ENCODE results near the gene NIPAL3.
"Not testable (repeated sequence)": the region's sequence is repeated elsewhere in the genome, so short reads cannot be mapped to it uniquely, and the experiment has no call there.

The NIPAL3 gene

GRCh38 chr1:24424990-24425389 is 9.4 kb downstream of the NIPAL3 start:
- no peak for DNase-seq (ENCODE audit: low spot score)

DNA sequence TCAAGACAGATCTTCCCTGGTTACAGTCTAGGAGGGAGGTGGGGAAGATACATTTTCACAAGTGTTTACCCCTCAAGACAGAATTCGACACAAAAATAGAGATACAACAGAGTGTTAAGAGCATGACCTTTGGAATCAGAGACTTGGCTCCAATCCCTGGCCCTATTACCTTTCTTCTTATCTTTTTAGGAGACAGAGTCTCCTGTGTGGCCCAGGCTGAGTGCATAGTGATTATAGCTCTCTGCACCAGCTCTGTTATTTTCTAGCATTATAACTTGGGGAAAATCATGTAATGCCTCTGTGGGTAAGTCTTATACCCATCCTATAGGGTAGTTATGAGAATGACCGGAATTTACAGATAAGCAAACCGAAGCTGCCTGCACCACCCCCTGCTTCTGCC is 9.8 kb downstream of the NIPAL3 start:
- DNase-seq (ENCODE audit: low spot score), result no peak

DNA sequence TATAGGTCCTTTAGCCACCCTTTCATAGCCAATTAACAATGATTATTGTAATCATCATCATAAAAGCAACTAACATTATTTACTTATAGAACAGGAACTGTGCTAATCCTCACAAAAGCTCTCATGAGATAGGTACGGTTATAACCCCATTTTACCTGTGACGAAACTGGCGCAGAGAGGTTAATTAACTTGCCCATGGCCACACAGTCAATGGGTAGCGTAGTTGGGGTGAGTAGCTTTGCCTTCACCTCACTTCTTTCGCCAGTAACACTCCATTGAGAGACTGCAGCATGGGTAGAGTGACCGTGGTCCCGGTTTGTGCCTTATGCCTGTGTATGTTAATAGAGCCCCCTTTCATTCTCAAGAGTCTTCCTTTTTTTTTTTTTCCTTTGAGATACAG is 10.3 kb downstream of the NIPAL3 start:
- DNase-seq (ENCODE audit: low spot score), result no peak

GRCh38 chr1:24426744-24427544 is 11.3 kb downstream of the NIPAL3 start:
- DNase-seq (ENCODE audit: low spot score), result no peak

DNA sequence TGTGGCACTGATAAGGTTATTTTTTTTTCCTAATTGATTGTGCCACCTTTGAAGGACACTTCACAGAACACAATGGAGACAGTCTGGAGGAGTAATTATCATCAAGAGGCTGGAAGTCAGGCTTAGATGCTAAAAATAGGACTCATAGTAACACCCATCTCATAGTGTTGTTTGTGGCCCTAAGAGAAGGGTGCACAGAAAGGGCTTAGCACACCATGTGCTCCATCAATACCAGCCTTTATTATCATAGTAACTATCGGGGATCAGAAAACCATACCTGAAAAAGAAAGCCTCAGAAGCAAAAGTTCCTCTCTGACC is 11.9 kb downstream of the NIPAL3 start:
- DNase-seq (ENCODE audit: low spot score), result no peak

DNA sequence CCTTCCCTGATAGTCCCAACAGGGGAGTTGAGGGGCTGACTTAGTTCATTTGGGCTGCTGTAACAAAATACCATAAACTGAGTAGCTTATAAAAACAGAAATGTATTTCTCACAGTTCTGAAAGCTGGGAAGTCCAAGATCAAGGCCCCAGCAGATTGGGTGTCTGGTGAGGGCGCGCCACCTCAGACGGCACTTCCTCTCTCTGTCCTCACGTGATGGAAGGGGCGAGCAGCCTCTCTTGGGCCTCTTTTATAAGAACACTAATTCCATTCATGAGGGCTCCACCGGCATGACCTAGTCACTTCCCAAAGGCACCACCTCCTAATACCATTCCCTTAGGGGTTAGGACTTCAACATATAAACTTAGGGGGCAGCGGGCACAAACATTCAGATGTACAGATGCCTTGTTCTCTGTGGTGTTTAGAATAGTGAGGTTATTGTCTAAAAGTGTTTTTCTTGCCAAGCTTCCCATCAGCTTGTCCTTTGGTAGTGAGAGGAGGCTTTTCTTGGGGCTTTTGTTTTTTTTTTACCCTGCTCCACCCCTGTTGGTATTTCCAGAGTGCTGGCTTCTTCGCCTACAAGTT is 20.3 kb downstream of the NIPAL3 start:
- DNase-seq (ENCODE audit: low spot score), result peak; percentile 91

DNA sequence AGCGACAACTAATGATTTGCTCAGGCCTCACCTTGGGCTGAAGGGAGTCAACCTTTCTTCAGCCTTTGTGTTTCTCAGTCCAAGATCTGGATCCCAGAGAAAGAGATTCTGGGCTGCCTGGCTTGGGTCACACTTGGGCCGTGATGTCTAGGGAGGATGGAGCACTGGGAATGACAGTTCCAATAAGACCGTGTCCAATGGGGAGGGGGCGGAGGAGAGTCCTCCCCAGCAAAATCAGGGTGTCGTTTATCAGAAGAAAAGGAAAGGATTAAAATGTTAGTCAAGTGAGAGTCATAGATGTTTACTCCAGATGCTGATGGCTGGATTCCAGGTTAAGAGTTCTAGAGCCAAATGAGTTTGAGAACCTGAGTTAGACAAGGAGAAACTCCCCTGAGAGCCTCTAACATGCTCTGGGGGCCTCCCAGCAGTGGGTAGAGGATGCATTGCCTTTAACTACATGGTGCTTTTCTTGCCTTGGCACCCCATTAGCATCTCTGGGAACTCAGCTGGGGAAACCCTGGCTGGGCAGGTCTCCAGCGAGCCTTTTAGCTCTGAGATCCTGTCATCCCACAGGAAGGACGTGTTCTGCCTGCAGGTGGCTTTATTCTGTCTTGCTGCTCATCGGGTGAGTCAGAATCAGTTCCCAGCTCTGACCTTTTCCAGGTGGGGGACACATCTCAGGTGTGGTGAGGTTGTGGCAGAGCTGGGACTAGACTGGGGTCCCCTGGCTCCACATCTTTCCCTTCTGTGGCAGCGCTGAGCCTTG is 22.2 kb downstream of the NIPAL3 start:
- peak; percentile 38 for DNase-seq (ENCODE audit: low spot score)

GRCh38 chr1:24438423-24438901 is 22.9 kb downstream of the NIPAL3 start:
- peak; percentile 79 for DNase-seq (ENCODE audit: low spot score)

- no peak for DNase-seq (ENCODE audit: low spot score)
Observed at GRCh38 chr1:24440436-24440835, 24.8 kb downstream of the NIPAL3 start.

DNA sequence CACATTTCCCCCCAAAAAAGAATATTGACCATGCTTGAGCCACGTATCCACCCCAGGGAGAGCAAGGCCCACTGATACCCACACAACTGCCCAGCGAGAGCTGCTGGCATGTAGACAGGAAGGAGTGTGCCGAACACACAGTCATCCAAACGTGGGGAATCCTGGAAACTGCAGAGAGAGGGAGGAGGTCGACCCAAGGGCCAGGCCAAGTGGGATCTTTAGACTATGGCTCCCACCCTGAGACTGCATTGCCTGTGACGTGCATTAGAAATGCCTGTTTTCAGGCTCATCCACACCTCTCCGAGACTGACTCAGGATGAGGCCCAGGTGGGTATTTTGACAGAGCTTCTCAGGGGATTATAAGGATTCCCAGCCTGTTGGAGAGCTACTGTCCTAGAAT is 25.9 kb downstream of the NIPAL3 start:
- DNase-seq (ENCODE audit: low spot score), result no peak

DNA sequence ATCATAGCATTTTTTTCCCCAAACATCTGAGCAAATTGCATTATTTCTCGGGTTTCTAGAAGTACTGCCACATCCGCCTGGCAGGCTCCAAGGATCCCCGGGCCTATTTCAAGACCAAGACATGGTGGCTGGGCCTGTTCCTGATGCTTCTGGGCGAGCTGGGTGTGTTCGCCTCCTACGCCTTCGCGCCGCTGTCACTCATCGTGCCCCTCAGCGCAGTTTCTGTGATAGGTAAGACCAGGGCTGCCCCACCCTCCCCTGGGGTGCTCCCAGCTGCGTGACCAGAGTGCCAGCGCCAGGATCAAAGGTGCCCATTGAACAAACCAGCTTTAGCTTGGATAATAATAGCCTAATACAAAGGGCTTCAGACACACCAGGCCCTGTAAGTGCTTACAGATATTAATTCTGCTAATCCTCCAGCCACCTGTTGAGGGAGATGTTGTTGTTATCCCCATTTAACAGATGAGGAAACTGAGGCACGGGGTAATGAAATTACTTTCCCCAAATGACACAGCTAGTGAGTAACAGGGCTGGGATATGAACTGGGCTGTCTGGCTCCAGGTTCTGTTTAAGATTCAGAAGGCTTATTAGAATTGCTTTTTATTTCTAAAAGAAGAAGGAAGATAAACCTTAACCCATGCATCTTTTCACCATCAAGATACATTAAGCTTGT is 26.5 kb downstream of the NIPAL3 start:
- no peak for DNase-seq (ENCODE audit: low spot score)

GRCh38 chr1:24442764-24443163 is 27.2 kb downstream of the NIPAL3 start:
- DNase-seq (ENCODE audit: low spot score), result no peak

GRCh38 chr1:24443241-24443656 is 27.6 kb downstream of the NIPAL3 start:
- peak; percentile 84 for DNase-seq (ENCODE audit: low spot score)

GRCh38 chr1:24446446-24446845 is 30.8 kb downstream of the NIPAL3 start:
- DNase-seq (ENCODE audit: low spot score), result not testable (repeated sequence)

- DNase-seq (ENCODE audit: low spot score), result no peak
Observed at GRCh38 chr1:24450316-24450715, 34.7 kb downstream of the NIPAL3 start.

- no peak for DNase-seq (ENCODE audit: low spot score)
Observed at GRCh38 chr1:24450857-24451397, 35.3 kb downstream of the NIPAL3 start.

DNA sequence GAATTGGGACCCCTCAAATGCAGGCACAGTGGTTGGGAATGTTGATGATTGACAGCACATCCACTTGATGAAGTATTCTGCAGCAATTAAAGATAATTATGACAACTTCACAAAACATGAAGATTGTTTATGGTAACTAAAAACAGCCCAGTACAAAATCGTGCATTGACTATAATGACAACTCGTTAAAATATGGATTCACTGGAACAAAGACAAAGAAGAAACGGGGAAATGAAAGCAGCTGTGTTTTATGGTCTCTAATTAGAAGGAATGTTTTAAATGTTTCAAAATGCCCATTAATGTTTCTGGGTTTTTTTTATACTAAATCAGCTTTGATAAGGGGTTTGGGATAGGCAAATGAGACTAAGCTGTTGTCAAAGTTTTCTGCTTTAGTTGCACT is 36.1 kb downstream of the NIPAL3 start:
- DNase-seq (ENCODE audit: low spot score), result no peak

GRCh38 chr1:24452922-24453485 is 37.4 kb downstream of the NIPAL3 start:
- no peak for DNase-seq (ENCODE audit: low spot score)

DNA sequence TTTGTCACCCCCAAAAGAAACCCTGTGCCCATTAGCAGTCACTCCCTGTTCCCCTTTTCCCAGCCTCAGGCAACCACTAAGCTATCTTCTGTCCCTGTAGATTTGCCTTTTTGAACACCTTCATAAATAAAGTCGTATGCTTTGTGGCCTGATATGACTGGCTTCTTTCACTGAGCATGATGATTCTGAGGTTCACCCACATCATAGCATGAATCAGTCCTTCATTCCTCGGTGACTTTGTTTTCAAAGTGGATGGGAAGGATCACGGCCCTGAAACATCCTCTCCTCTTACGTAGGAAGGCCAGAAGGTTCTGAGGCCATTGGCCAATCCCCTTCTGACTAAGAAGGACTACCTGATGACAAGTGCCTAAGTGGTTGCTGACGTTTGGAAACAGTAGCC is 39.1 kb downstream of the NIPAL3 start:
- DNase-seq (ENCODE audit: low spot score), result no peak

- no peak for DNase-seq (ENCODE audit: low spot score)
Observed at GRCh38 chr1:24455272-24455671, 39.7 kb downstream of the NIPAL3 start.

DNA sequence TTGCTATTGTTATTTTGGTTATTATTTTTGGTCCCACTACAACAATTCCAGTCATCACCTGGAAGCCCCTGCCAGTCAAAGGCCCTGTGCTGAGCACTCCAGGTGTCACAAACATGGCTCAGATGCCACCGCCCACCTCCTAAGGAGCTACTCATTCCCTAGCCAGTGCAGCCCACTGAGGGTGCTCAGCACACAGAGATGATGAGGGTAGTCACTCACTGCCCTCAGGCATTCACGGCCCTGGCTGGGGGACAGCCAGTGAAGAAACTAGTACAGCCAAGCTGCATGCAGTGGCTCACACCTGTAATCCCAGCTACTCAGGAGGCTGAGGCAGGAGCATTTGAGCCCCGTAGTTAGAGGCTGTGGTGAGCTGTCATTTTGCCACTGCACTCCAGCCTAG is 42.3 kb downstream of the NIPAL3 start:
- DNase-seq (ENCODE audit: low spot score), result no peak

Data from pons (tissue), 1 donor.